CD4-positive, alpha-beta memory T cell (primary cell): ENCODE measurements around the gene STRN4. TPM values are rescaled to one million over a fixed set of nuclear protein-coding genes. Genes with fewer than 3 reads are reported as not detected.

ENCODE experiments used
- CTCF ChIA-PET: fragments of 350-600 bp; sonication (Branson Sonifier 250); formaldehyde crosslinking; loops from one replicate; lab custom pipeline; 2021; ENCODE audit warnings: inconsistent platforms; ENCODE audit not compliant: partially characterized antibody; lab: Charles Lee
- POLR2A ChIA-PET: fragments of 350-600 bp; sonication (Branson Sonifier 250); formaldehyde crosslinking; loops from one replicate; lab custom pipeline; 2021; ENCODE audit not compliant: partially characterized antibody; lab: Charles Lee
- DNase-seq, 5 donors: peaks; one replicate each; pipeline versions ENCODE4 v3.0.0 to v3.0.0-alpha.2; 2020 to 2022; ENCODE audit warnings: mixed read lengths in 1 of 5
- H3K27ac ChIP-seq: one replicate; pipeline ENCODE4 v1.7.0; 2013; ENCODE audit warnings: low read depth, low read length
- H3K27me3 ChIP-seq: 2 replicates; pipeline ENCODE4 v1.7.0; 2013; ENCODE audit warnings: mild to moderate bottlenecking, low read length, moderate library complexity; ENCODE audit not compliant: insufficient read depth
- H3K36me3 ChIP-seq: 2 replicates; pipeline ENCODE4 v1.7.0; 2013; ENCODE audit warnings: mild to moderate bottlenecking, low read length, moderate library complexity; ENCODE audit not compliant: insufficient read depth
- H3K4me1 ChIP-seq: 2 replicates; pipeline ENCODE4 v1.7.0; 2013; ENCODE audit warnings: mild to moderate bottlenecking, low read length, moderate library complexity; ENCODE audit not compliant: insufficient read depth
- H3K4me3 ChIP-seq, 2 donors: one replicate each; pipeline ENCODE4 v1.7.0; 2013; ENCODE audit warnings: low read length in 2 of 2, mild to moderate bottlenecking in 1 of 2
- H3K9me3 ChIP-seq, 2 donors: one replicate each; pipeline ENCODE4 v1.7.0; 2013; ENCODE audit warnings: low read length in 2 of 2, control low read depth in 1 of 2; ENCODE audit not compliant: control insufficient read depth in 1 of 2
- H3K27ac Mint-ChIP-seq, 7 donors: one replicate each; pipeline ENCODE4 v1.8.0; 2020 to 2021; ENCODE audit warnings: mixed read lengths in 7 of 7, mild to moderate bottlenecking in 6 of 7, inconsistent platforms in 3 of 7, moderate library complexity in 3 of 7
- H3K27me3 Mint-ChIP-seq, 2 donors: one replicate each; pipeline ENCODE4 v1.8.0; 2020 to 2021; ENCODE audit warnings: mixed read lengths in 2 of 2
- H3K36me3 Mint-ChIP-seq, 2 donors: one replicate each; pipeline ENCODE4 v1.8.0; 2020 to 2021; ENCODE audit warnings: mixed read lengths in 2 of 2, inconsistent platforms in 1 of 2, mild to moderate bottlenecking in 1 of 2
- H3K4me1 Mint-ChIP-seq, 4 donors: one replicate each; pipeline ENCODE4 v1.8.0; 2020 to 2021; ENCODE audit warnings: mixed read lengths in 4 of 4, mild to moderate bottlenecking in 1 of 4
- H3K4me3 Mint-ChIP-seq, 8 donors: one replicate each; pipeline ENCODE4 v1.8.0; 2020 to 2021; ENCODE audit warnings: mixed read lengths in 8 of 8, mild to moderate bottlenecking in 7 of 8, moderate library complexity in 6 of 8, inconsistent platforms in 3 of 8
- H3K9me3 Mint-ChIP-seq, 8 donors: one replicate each; pipeline ENCODE4 v1.8.0; 2020 to 2021; ENCODE audit warnings: mixed read lengths in 8 of 8, mild to moderate bottlenecking in 5 of 8, inconsistent platforms in 3 of 8, moderate library complexity in 1 of 8
- intact Hi-C: fragments of 100-400 bp; cut with micrococcal nuclease; formaldehyde crosslinking; loops from one replicate; pipeline ENCODE4 v1.15.1; 2023
- polyA plus RNA-seq, 2 donors: library from polyadenylated mRNA; unstranded; fragments of 300-500 nt; fragmentation: Illumina TruSeq; gene quantifications; one replicate each; pipeline ENCODE4 v1.2.3, GENCODE V29; 2021
- total RNA-seq, 2 experiments: library from RNA; stranded (reverse); gene quantifications; one replicate each; pipeline ENCODE4 v1.2.3, GENCODE V29; 2021

STRN4 gene
- total and polyA plus RNA-seq, 4 experiments from 2014 or later: 13.9 to 88.8 (median 52.1) TPM

GRCh38 chr19:46716672-46717033, 29.6 kb downstream of the STRN4 start:
- Histone ChIP-seq H3K9me3 (no peaks in the 10 kb centered on the region), H3K27ac (peak overlapping the region; percentile 95), H3K4me1 (peaks cover 44% of the 10 kb centered on the region), H3K27me3 (no peaks in the 10 kb centered on the region), H3K36me3 (no peaks in the 10 kb centered on the region), H3K4me3 (peak overlapping the region; percentile 82 to 94)
- Mint-ChIP-seq H3K9me3 (peaks cover 0 to 3% (median 0%) of the 10 kb centered on the region in 8 donors), H3K27me3 (no peaks in the 10 kb centered on the region), H3K4me1 (peaks cover 23 to 64% (median 36%) of the 10 kb centered on the region in 4 donors), H3K36me3 (peaks cover 3 to 48% of the 10 kb centered on the region in 2 donors), H3K4me3 (peak overlapping the region; percentile 93 to 98 (median 94)), H3K27ac (peak overlapping the region; percentile 94 to 98 (median 98))
- ChIA-PET POLR2A (interaction anchor here (0.9 to 10.8 kb wide), 7 partner anchors 12 to 558 kb away, joined by 3 to 72 read pairs (median 20); partner anchors contain the start of genes CALM3, DACT3, INAFM1 and SLC1A5), CTCF (interaction anchor here (1.0 kb wide), 1 partner anchor 12 kb away, joined by 3 read pairs; no protein-coding TSS in a partner anchor)
- peak in 1 of 5 donors; percentile 12 for DNase-seq
- intact Hi-C loops: loop anchor here (1.0 to 5.0 kb wide), 4 partner anchors 12 to 104 kb away; partner anchors contain the start of gene SLC1A5

GRCh38 chr19:46715975-46716671, 30.1 kb downstream of the STRN4 start:
- Mint-ChIP-seq H3K9me3 (peaks cover 0 to 3% (median 0%) of the 10 kb centered on the region in 8 donors), H3K4me3 (peak overlapping the region; percentile 93 to 98 (median 94)), H3K4me1 (peaks cover 23 to 65% (median 37%) of the 10 kb centered on the region in 4 donors), H3K27ac (peak overlapping the region; percentile 96 to 99 (median 98)), H3K27me3 (no peaks in the 10 kb centered on the region), H3K36me3 (peaks cover 3 to 46% of the 10 kb centered on the region in 2 donors)
- POLR2A ChIA-PET: interaction anchor here (0.9 to 10.8 kb wide), 10 partner anchors 12 to 559 kb away, joined by 3 to 72 read pairs (median 18); partner anchors contain the start of genes CALM3, DACT3, FKRP and INAFM1
- Histone ChIP-seq H3K27me3 (no peaks in the 10 kb centered on the region), H3K4me3 (peak overlapping the region; percentile 82 to 94), H3K27ac (peak overlapping the region; percentile 95), H3K4me1 (peaks cover 44% of the 10 kb centered on the region), H3K9me3 (no peaks in the 10 kb centered on the region), H3K36me3 (peaks cover 2% of the 10 kb centered on the region)
- DNase-seq: no peak
- CTCF ChIA-PET: interaction anchor here (0.6 to 4.7 kb wide), 7 partner anchors 9 to 125 kb away, joined by 3 to 57 read pairs (median 3); no protein-coding TSS in a partner anchor
- intact Hi-C loops: loop anchor here (2.0 to 5.0 kb wide), 3 partner anchors 55 to 104 kb away; partner anchors contain the start of genes DACT3 and SLC1A5

- peaks cover 6% of the 10 kb centered on the region for H3K36me3 ChIP-seq
- H3K27ac ChIP-seq: peak overlapping the region; percentile 95
- no peaks in the 10 kb centered on the region for H3K27me3 ChIP-seq
- ChIA-PET POLR2A (interaction anchor here (0.9 to 10.8 kb wide), 11 partner anchors 11 to 559 kb away, joined by 3 to 72 read pairs (median 17); partner anchors contain the start of genes AP2S1, CALM3, DACT3 and FKRP), CTCF (interaction anchor here (0.6 to 4.7 kb wide), 6 partner anchors 8 to 125 kb away, joined by 3 to 57 read pairs (median 5); no protein-coding TSS in a partner anchor)
- peak overlapping the region; percentile 82 to 94 for H3K4me3 ChIP-seq
- peak overlapping the region; percentile 93 to 98 (median 94) for H3K4me3 Mint-ChIP-seq
- H3K36me3 Mint-ChIP-seq: peaks cover 4 to 45% of the 10 kb centered on the region in 2 donors
- peaks cover 0 to 3% (median 0%) of the 10 kb centered on the region in 8 donors for H3K9me3 Mint-ChIP-seq
- intact Hi-C loops: loop anchor here (2.0 to 5.0 kb wide), 2 partner anchors 55 to 103 kb away; partner anchors contain the start of gene DACT3
- H3K4me1 Mint-ChIP-seq: peaks cover 25 to 64% (median 39%) of the 10 kb centered on the region in 4 donors
- no peak for DNase-seq
- peak overlapping the region; percentile 95 to 99 (median 98) for H3K27ac Mint-ChIP-seq
- H3K4me1 ChIP-seq: peaks cover 44% of the 10 kb centered on the region
- H3K9me3 ChIP-seq: no peaks in the 10 kb centered on the region
- H3K27me3 Mint-ChIP-seq: no peaks in the 10 kb centered on the region
Observed at GRCh38 chr19:46715620-46715974, 30.7 kb downstream of the STRN4 start.

- peaks cover 14% of the 10 kb centered on the region for H3K36me3 ChIP-seq
- Mint-ChIP-seq H3K4me3 (peak overlapping the region; percentile 93 to 98 (median 94)), H3K4me1 (peaks cover 25 to 57% (median 38%) of the 10 kb centered on the region in 4 donors), H3K27me3 (no peaks in the 10 kb centered on the region), H3K36me3 (peaks cover 8 to 49% of the 10 kb centered on the region in 2 donors), H3K27ac (peak overlapping the region; percentile 95 to 99 (median 98)), H3K9me3 (peaks cover 0 to 3% (median 0%) of the 10 kb centered on the region in 8 donors)
- intact Hi-C loops: loop anchor here (2.0 to 5.0 kb wide), 2 partner anchors 54 to 102 kb away; partner anchors contain the start of gene DACT3
- no peaks in the 10 kb centered on the region for H3K9me3 ChIP-seq
- H3K4me1 ChIP-seq: peaks cover 41% of the 10 kb centered on the region
- POLR2A ChIA-PET: interaction anchor here (0.6 to 10.8 kb wide), 24 partner anchors 9 to 559 kb away, joined by 3 to 72 read pairs (median 6); partner anchors contain the start of genes AP2S1, CALM3, DACT3 and SLC1A5
- no peaks in the 10 kb centered on the region for H3K27me3 ChIP-seq
- CTCF ChIA-PET: interaction anchor here (0.6 to 4.7 kb wide), 11 partner anchors 10 to 533 kb away, joined by 3 to 57 read pairs (median 5); partner anchors contain the start of gene DACT3
- peak overlapping the region; percentile 82 to 94 for H3K4me3 ChIP-seq
- peak in 4 of 5 donors; percentile 74 to 80 (median 78) for DNase-seq
- peak overlapping the region; percentile 95 for H3K27ac ChIP-seq
Observed at GRCh38 chr19:46714444-46715106, 31.7 kb downstream of the STRN4 start.

- ChIA-PET POLR2A (interaction anchor here (0.6 to 10.8 kb wide), 25 partner anchors 9 to 560 kb away, joined by 3 to 72 read pairs (median 6); partner anchors contain the start of genes CALM3, DACT3, SLC1A5 and ZC3H4), CTCF (interaction anchor here (0.6 to 4.7 kb wide), 12 partner anchors 10 to 534 kb away, joined by 3 to 57 read pairs (median 5); partner anchors contain the start of gene DACT3)
- Histone ChIP-seq H3K4me3 (peak overlapping the region; percentile 29 to 94), H3K9me3 (no peaks in the 10 kb centered on the region), H3K36me3 (peaks cover 21% of the 10 kb centered on the region), H3K4me1 (peaks cover 34% of the 10 kb centered on the region), H3K27me3 (no peaks in the 10 kb centered on the region), H3K27ac (peak overlapping the region; percentile 95)
- H3K27me3 Mint-ChIP-seq: no peaks in the 10 kb centered on the region
- H3K9me3 Mint-ChIP-seq: peaks cover 0 to 3% (median 0%) of the 10 kb centered on the region in 8 donors
- H3K36me3 Mint-ChIP-seq: peaks cover 8 to 46% of the 10 kb centered on the region in 2 donors
- peak overlapping the region; percentile 95 to 99 (median 98) for H3K27ac Mint-ChIP-seq
- peak overlapping the region; percentile 93 to 98 (median 94) for H3K4me3 Mint-ChIP-seq
- H3K4me1 Mint-ChIP-seq: peaks cover 19 to 50% (median 32%) of the 10 kb centered on the region in 4 donors
- intact Hi-C loops: loop anchor here (2.0 kb wide), 1 partner anchor 53 kb away; the partner anchor contains the start of gene DACT3
- peak; percentile 78 to 92 (median 82) for DNase-seq
Observed at GRCh38 chr19:46713781-46714443, 32.3 kb downstream of the STRN4 start.
